ENCODE results near the gene DDX25.

The DDX25 gene

DNA sequence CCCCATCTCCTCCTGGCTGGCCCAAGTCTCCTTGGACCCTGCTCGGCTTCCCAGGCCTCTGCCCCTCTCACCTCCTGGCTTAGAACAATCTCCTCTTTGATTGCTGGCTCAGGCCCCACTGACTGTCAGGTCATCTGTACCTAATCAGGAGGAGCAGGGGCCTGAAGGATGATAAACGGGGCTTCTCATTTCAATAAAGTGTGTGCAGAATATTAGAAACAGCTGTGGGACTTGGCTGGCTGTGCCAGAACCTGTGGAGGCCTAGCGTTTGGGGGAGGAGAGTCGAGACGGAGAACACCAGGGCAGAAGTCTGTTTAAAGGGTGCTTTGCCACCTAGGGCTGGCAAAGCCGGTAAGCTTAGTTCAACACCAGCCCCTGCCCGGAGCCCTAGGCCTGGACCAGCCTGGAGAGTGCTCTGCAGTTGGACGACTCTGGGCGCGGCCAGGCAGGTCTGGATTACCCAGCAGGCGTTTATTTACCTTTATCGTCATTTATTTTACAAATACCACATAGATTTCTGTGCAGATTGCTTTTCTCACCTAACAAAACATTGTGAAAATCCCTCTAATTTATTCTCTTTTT lies 31.4 kb downstream of the DDX25 start:
- DNase-seq (ENCODE audit: low read depth), result no peak

DNA sequence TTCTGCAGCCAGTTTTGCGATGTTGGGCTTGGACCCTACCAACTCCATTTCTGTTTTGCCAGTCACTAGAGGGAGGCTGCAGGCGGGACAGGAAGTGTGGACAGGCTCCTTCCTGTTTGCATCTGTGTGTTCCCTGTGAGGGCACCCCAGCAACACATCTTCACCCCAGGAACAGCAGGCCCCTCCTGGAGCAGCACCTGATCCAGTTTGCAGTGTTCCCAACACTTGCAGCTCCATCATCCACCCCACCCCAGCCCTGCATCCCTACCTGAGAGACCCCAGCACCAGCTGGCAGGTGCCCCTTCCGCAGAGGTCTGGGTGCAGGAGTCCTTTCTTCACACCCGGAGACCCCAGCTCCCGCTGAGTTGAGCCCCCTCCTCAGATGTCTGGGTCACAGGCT lies 34.1 kb downstream of the DDX25 start:
- no peak for DNase-seq (ENCODE audit: low read depth)

GRCh38 chr11:125939081-125939521 lies 34.8 kb downstream of the DDX25 start:
- DNase-seq (ENCODE audit: low read depth), result no peak

DNA sequence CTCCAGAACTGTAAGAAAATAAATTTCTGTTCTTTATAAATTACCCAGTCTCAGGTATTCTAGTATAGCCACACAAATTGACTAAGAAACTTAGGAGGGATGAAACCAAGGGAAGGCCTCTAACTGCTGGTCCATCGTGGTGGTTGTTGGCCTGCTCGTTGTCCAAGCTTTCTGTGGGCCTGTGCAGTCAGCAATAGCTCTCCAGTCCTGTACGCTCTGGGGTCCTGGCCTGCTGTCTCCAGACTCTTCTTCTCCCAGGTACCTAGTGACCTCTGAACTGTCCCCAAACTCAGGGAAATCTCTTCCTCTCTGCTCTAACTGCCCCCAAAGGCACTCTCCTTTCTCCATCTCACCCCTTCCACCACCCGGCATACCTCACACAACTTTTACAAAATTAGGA lies 35.8 kb downstream of the DDX25 start:
- no peak for DNase-seq (ENCODE audit: low read depth)

GRCh38 chr11:125941267-125941618 lies 36.9 kb downstream of the DDX25 start:
- no peak for DNase-seq (ENCODE audit: low read depth)

DNA sequence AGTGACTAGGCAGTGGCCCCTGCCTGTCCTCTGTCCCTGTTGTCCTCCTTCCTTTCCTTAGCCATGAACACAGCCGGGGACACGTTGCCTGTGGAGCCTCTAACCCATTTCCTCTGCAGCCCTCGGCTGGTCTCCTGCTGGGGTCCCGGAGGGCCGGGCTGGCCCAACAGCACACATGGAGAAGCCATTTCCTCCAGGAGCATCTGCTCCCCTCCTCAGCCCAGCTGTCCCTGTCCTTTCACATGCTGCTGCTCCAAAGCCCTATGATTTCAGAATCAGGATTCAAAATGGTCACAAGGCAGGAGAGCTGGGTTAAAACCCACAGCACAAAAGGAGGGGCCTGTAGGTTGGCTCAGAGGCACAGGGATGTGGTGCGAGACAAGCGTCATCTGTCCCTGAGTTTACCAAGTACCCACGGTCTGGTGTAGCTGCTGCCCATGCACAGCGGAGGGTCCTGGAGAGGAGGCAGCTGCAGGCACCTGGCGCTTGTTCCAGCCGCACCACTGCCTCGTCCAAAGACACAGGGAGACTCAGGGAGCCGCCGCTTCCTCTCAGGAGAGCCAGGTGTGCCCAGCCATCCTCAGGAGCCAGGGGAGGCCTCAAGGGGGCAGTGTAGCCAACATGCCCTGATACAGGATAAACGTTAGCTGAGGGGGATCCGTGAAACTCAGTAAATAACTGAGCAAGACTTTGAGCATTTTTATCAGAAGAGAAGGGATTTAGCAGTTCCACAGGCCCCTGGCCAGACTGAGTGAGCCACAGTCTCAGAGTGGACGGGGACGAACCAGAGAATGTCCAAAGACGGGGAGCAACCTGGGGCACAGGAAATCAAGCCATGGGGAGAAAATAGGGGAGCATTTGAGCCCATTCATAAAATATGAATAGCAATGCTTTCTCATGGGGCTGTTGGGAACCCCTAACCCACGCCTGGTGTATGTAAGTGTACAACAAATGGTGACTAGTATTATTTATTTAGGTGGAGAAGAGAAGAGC lies 37.6 kb downstream of the DDX25 start:
- DNase-seq (ENCODE audit: low read depth), result no peak

- DNase-seq (ENCODE audit: low read depth), result no peak
Observed at GRCh38 chr11:125942771-125943428, 38.6 kb downstream of the DDX25 start.

GRCh38 chr11:125943661-125944349 lies 39.5 kb downstream of the DDX25 start:
- DNase-seq (ENCODE audit: low read depth), result no peak

DNA sequence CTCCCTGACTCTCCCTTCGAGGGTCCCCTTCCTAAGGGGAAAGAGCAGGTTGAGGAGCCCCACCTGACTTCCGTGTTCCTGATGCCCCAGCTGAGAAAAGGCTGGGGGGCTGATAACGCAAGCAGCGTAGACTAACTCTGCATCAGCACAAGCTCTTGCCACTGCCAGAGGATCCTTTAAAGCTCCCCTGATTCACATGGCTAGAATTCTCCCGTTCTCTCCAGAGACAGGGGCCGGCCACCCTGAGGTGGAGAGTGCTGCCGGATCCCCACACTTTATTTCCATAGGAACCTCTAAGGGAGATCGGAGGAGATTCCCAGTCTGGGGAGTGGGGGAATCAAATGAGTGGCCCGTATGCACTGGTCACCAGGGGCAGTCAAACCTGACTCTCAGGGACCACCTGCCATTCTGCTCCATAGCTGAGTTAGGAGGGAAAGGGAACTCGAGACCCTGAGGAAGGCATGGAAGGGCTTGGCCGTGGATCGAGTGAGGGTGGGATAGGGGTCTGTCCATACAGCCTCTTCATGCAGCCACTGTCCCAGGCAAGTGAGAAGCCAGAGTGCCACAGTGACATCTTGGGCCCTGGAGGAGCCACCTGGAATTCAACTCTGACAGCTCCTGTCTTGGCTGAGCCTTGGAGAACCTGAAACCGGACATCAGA lies 40.2 kb downstream of the DDX25 start:
- DNase-seq (ENCODE audit: low read depth), result no peak

GRCh38 chr11:125945011-125945796 lies 40.9 kb downstream of the DDX25 start:
- DNase-seq (ENCODE audit: low read depth), result no peak

- DNase-seq (ENCODE audit: low read depth), result no peak
Observed at GRCh38 chr11:125945797-125946520, 41.7 kb downstream of the DDX25 start, which contains the start of gene VSIG10L2. VSIG10L2 (plus strand) TSS chr11:125946044; CDS start chr11:125946056, 12 bp downstream.

GRCh38 chr11:125946712-125947418 lies 42.6 kb downstream of the DDX25 start:
- no peak for DNase-seq (ENCODE audit: low read depth)

- no peak for DNase-seq (ENCODE audit: low read depth)
Observed at GRCh38 chr11:125947419-125948277, 43.3 kb downstream of the DDX25 start.

DNA sequence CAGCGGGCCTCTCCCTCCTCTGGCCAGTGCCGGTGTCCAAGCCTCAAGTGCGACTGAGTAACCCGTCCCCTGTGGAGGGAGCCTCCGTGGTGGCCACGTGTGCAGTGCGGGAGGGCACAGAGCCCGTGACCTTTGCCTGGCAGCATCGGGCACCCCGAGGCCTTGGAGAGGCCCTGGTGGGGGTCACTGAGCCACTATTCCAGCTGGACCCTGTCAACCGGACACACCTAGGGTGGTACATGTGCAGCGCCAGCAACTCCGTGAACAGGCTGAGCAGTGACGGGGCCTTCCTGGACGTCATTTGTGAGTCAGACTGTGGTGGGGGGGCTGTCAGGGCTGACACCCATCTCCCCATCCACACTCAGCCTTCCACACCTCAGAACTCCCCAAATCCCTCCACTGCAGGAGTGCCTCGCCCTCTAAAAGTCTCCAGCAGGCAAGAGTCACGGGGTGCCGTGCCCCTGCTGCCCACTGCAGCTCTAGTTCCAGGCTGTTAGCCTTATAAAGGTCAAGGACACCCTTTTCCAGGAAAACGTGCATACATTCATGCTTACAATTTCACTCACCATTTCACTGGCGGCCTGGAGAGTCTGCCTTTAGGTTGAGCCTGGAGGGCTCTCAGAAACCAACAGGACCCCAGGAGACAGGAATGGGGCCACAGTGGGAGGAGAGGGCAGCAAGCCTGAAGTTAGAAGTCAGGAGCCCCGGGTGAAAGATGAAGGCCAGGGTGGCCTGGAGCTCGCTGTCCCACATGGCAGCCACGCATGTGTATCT lies 44.2 kb downstream of the DDX25 start:
- no peak for DNase-seq (ENCODE audit: low read depth)

DNA sequence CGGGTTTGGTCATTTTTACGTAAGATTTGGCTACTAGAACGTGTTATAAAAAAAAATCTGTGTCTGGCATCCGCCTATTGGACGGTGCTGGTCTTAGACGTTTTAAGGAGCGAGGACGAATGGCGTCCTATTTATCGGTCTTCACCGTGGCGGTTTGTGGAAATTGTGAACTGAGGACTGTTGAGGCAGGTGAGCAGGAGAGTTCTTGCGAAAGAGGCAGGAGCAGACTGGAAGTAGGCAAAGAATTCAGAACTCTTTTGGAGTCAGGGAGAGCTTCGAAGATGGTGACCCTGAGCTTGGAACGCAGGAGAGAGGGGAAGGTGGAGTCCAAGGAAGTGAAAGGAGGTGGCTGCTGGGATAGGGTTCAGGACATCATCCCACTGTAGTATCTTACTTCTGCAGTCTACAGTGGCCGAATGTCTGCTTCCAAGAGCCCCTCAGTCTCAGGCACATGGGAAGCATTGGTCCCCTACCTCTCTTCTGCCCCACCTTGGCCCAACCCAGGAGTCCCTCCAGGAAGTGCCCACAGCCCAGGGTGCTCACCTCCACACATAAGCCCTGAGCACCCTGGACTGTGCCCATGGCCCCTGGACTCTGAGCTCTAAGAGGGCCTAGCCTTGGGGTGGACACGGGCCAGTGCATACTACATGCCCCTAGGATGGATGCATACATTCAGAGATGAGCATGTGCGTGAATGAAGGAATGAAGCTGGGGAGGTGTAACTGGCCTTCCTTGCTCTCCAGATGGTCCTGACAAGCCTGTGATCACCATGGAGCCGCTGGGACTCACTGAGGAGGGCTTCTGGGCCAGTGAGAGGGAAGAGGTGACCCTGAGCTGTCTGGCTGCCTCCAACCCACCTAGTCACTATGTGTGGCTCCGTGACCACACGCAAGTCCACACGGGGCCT lies 45.2 kb downstream of the DDX25 start:
- no peak for DNase-seq (ENCODE audit: low read depth)

DNA sequence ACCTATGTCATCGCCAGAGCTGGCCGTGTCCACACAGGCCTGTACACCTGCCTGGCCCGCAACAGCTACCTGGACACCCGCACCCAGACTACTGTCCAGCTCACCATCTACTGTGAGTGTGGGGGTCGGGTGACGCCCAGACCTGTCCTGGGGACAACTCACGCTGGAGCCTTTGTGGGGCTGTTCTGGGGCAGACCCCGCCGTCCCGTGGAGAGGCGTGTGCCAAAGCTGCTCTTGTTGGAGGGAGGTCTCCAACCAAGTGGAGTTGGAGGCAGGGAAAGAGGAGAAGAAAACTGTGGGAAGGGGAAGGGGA lies 45.8 kb downstream of the DDX25 start:
- DNase-seq (ENCODE audit: low read depth), result no peak
